NAMALWA (cell line): ENCODE data around the gene MROH8.
"Not testable (repeated sequence)": the region's sequence is repeated elsewhere in the genome, so short reads cannot be mapped to it uniquely, and the experiment has no call there.

Source experiments
- DNase-seq: peaks from one replicate; pipeline ENCODE4 v3.0.0-alpha.2; 2015; ENCODE audit warnings: low spot score

MROH8 gene

DNA sequence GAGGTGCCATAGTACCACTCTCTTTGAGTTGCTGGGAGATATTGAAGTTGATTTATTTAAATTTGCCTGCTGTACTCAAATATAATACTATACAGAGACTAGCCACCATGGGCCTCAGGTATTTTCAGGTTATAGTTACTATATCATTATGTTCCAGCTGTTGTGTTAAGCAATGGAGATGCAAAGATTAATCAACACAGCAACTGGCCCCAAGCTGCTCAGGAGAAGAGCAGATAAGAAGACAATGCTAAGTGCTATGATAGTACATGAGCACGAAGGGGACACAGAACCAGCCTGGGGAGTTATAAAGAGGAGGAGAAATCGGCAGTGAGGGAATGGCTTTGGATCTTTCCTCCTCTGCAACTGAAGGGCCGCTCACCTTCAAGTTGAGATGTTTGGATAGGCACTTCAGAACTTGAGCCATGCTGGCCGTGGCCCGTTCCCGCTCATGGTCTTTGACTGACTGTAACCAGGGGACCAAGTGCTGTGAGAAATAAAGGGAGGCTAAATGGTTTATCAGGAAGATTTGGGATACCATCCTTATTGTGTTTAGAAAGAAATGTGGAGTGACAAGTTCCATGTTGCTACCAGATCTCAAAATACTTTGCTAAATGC is 24.6 kb downstream of the MROH8 start:
- no peak for DNase-seq

DNA sequence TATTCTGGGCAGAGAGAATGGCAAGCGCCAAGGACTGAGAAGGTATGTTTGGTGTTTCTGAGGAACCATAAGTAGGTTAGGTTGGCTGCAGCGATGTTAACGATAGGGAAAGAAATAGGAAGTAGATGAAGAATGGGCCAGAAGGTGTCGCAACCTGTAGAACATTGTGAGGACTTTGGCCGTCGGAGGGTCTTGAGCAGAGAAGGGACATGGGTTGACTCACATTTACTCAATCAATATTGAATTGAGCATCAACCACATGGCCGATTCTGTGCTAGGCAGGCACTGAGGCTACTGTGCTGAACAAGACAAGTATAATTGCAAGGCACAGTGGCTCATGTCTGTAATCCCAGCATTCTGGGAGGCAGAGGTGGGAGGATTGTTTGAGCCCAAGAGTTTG is 27.1 kb downstream of the MROH8 start:
- no peak for DNase-seq

DNA sequence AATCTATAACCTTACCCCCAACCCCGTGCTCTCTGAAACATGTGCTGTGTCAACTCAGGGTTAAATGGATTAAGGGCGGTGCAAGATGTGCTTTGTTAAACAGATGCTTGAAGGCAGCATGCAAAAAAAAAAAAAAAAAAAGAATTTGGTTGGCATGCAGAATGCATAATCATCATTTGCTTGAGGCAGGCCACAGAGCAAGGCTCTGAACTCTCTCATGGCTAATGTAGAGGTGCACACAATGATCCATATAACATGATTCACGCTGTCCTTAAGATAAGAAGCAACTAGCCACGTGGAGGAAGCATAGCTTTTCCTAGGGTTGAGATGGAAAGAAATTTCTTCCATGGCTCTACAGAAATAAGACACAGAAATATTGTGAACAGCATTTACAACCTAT is 27.8 kb downstream of the MROH8 start:
- no peak for DNase-seq

DNA sequence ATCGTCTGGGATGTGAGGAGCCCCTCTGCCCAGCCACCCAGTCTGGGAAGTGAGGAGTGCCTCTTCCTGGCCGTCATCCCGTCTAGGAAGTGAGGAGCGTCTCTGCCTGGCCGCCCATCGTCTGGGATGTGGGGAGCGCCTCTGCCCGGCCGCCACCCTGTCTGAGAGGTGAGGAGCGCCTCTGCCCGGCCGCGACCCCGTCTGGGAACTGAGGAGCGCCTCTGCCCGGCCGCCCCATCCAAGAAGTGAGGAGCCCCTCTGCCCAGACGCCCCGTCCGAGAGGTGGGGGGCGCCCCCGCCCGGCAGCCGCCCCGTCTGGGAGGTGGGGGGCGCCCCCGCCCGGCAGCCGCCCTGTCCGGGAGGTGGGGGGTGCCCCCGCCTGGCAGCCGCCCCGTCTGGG is 28.5 kb downstream of the MROH8 start:
- DNase-seq: not testable (repeated sequence)

DNA sequence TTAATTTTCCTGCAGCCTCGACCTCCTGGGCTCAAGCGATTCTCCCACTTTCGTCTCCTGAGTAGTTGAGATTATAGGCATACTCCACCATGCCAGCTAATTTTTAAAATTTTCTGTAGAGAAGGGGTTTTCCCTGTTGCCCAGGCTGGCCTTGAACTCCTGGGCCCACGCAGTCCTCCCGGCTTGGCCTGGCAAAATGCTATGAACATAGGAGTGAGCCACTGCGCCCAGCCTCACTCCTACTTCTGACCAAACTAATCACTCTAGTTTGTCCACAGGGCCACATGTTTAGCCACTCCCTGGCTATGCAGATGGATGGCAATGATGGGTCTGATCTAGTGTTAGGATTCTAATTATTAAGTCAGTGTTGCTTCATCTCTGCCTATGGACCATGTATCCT is 32.1 kb downstream of the MROH8 start:
- no peak for DNase-seq

DNA sequence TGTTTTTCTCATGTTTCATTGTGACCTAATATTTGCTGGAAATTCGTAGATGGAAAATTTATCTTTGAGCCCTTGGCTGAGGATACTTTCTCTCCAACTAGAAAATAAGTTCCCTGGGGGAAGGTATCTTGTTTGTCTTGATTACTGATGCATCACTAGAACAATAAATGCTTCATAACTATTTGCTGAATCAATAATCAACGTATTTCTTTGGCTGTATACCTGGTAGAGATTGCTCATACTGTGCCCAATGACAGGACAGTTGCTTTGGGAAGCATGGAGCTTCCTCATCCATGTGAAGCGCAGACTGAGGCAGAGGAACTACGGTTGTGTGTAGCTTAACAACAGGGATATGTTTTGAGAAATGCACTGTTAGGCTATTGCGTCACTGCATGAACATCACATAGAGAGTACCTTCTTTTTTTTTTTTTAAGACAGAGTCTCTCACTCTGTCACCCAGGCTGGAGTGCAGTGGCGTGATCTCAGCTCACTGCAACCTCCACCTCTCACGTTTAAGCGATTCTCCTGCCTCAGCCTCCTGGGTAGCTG is 34.4 kb downstream of the MROH8 start:
- no peak for DNase-seq

DNA sequence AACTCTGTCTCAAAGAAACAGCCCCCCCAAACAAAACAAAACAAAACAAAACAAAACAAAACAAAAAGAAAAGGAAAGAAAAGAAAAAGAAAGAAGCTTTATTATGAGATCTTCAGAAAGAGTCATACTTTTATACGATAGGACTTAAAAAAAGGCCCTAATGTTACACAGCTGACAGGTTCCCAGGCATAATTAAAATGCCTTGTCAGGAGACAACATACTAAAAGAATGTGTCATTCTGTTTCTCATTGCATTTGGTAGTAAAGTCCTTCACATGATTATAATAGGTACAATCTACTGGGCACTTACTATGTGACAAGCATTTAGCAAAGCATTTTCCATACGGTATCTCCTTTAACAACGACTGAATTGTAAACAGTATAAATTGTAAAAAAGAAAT is 36.6 kb downstream of the MROH8 start:
- no peak for DNase-seq

DNA sequence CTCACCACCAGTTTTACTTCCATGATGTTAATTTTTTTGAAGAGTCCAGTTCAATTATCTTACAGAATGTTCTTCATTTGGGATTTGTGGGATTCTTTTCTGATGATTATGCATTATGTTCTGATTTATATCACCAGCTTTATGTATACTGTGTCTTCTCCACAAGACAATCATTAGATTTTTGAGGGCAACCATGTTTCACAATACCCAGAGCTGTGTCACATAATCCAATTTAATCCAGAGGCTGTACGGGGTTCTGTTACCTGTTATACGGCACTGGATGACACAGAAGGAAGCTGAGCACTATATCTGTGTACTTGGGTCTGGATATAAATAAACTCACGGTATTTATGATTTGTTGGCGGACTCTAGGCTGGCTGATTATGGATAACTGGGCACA is 41.8 kb downstream of the MROH8 start:
- no peak for DNase-seq

DNA sequence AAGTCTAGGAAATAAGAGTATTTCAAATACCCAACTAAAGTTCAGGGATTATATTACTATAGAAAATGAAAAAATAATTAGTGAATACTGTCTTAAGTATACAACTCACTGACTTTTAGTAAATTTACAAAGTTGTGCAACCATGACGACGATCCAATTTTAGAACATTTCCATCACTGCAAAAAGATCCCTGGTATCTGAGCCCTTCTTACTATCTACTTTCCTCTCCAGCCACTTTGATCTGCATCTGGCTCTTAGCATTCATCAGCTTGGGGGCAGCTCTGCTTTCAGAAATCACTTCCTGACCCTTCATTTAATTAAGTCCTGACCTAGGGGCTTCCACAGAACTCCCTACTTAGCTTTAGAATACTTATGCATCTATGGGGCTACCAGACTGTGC is 45.4 kb downstream of the MROH8 start:
- no peak for DNase-seq

DNA sequence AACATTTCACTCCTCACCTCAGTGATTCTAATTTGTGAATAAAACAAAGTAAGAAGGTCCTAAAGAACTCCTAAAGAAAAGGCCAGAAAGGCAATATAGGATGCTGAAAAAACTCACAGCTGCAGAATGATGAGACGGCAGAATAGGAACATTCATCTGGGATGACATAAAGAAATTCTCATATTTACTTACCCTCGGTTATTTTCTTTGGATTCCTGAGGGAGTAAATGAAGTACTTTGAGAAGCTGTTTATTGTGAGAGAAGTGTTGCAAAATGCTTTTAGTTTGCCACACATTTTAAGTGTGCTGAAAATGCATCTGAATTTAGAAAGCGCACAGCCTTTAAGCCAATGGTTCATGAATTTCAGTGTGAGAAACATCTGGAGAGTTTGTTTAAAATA is 47.9 kb downstream of the MROH8 start:
- no peak for DNase-seq

DNA sequence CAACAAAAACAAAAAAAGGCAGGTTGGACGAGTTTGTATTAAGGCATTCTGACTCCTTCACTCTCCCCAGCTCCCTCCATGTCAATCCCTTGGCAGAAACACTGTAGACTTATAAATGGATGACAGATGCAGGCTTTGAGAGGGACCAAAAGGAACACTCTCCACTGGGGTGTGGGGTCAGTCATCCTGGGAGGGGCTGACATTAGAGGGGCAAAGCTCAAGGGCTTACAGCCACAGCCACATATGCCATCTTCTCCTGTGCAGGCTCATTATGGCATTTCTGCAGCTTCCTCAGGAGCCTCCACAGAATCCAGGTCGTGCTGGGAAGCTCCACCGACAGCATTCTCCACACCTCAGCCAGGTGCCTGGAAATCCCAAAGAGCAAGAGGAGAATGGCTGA is 50.5 kb downstream of the MROH8 start:
- no peak for DNase-seq

DNA sequence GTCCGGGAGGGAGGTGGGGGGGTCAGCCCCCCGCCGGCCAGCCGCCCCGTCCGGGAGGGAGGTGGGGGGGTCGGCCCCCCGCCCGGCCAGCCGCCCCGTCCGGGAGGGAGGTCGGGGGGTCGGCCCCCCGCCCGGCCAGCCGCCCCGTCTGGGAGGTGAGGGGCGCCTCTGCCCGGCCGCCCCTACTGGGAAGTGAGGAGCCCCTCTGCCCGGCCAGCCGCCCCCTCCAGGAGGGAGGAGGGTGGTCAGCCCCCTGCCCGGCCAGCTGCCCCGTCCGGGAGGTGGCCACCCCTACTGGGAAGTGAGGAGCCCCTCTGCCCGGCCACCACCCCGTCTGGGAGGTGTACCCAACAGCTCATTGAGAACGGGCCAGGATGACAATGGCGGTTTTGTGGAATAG is 53.1 kb downstream of the MROH8 start:
- not testable (repeated sequence) for DNase-seq

DNA sequence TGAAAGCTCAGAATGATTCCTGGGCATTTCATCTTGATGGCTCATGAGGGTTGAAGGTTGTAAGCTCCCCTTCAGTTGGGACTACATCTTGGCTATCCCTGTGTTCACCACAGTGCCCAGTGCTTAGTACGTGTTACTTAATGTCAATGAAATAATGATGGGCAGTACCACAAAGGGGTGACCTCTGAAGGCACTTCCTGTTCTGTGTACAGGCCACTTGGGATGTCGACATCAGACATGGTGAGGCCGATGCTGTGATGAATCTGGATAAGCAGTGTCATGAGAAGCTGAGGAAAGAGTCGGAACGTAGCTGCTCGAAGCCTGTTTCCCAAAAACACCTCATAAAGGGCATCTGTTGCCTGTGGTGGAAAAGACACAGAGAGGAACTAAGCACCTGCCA is 55.9 kb downstream of the MROH8 start:
- no peak for DNase-seq

DNA sequence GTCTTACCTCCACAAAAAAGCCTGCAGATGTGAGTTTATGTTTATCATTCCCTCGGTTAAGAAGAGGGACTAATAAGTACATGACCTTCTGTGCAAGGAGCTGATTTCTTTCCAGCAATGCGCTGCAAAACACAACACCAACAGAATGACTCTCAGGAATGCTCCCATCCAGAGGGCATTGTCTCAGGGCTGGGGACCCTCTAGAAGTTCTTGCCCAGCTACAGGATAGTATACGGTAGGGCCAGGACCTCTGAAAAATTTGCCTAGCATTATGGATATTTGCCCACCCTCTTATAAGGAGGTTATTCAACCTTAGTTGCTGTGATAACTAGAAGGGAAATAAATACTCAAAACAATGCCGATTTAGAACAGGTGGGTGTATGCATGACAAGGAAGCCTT is 58.9 kb downstream of the MROH8 start:
- no peak for DNase-seq

DNA sequence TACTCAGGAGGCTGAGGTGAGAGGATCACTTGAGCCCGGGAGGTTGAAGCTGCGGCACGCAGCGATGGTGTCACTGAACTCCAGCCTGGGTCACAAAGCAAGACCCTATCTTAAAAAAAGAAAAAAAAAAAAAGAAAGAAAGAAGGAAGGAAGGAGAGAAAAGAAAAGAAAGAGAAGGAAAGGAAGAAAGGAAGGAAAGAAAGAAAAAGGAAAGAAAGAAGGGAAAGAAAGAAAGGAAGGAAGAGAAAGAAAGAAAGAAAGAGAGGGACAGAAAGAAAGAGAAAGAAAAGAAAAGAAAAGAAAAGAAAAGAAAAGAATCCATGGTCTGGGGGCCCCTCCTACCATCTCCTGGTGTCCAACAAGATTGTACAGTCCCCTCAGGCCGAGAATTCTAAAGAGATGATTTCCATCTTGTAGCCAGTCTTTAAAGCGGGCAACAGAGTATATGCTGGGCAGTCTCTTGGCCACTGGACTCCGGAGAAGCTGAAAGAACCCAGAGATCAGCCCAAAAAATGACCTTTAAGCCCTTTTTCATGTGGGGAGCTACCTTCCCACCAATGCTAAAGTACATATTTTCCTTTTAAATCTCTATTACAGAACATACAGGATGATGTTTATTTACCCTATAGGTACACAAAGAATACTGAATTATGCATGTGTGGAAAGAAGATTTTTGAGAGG is 59.9 kb downstream of the MROH8 start:
- no peak for DNase-seq

DNA sequence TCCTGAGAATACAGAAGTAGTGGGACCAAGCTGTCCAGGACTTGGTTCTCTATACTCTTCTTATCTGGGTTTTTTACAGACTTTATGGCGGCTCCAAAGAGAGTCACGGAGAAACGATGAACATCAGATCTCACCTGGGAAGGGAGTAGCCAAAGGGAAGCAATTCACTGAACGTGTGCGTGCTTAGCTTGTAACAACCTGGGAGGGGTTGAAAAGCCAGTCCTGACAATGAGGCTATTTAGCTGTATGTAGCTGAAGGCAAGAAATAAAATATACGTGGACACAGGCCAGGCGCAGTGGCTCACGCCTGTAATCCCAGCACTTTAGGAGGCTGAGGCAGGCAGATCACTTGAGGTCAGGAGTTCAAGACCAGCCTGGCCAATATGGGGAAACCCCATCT is 65.3 kb downstream of the MROH8 start:
- DNase-seq: no peak

DNA sequence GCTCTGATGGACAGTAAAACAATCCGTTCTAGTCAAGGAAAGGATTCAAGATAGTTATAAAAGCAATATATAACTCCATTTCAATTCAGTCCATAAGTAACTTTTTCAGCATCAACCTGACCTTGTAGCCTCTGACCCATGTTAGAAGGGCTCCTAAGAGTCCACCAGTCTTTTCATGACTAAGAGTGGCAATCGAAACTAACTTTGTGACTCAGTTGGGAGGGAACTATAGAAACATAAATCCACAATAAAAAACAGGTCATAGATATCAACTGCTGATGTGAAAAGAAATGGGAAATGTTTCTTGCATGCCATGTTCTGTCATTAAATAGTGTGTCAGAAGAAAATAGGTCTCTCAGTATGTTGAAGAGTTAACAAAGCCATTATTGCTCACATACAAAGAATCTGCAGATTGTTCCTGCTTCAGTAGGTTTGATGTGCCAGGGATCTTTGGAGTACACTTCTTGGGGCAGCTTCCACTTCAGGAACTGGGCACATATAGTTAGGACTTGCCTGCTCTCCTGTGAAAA is 67.4 kb downstream of the MROH8 start:
- no peak for DNase-seq

DNA sequence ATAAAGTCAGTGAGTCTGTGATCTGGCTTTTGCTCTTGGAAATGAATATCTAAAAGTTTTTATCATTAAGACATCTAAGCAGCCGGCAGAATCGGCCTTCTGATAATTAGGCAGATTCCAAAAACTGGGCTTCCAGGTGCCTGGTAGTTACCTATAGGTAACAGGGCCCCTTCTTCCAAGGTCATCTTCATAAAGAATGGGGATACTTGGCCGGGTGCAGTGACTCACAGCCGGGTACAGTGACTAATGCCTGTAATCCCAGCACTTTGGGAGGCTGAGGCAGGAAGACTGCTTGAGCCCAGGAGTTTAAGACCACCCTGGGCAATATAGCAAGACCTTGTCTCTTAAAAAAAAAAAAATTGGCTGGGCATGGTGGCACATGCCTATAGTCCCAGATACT is 70.7 kb downstream of the MROH8 start:
- no peak for DNase-seq

DNA sequence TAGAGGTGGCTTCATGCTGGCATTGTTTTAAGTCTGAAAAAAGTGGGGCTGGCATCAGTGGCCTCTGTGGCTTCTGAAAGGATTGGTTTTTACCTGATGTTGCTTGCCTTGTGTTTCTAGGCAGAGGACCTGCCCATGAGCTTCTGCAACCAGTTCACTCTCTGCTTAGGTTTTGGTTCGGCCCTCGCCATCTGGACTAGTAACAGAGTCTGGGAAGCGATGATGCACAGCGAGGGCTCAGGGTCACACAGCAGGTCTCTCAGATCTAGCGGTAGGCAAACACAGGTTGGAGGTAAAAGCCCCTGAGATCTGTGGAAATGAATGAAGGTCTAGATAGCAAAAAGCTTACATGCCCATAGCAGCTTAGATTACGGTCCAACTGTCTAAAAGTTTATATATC is 76.8 kb downstream of the MROH8 start:
- DNase-seq: peak; percentile 16

DNA sequence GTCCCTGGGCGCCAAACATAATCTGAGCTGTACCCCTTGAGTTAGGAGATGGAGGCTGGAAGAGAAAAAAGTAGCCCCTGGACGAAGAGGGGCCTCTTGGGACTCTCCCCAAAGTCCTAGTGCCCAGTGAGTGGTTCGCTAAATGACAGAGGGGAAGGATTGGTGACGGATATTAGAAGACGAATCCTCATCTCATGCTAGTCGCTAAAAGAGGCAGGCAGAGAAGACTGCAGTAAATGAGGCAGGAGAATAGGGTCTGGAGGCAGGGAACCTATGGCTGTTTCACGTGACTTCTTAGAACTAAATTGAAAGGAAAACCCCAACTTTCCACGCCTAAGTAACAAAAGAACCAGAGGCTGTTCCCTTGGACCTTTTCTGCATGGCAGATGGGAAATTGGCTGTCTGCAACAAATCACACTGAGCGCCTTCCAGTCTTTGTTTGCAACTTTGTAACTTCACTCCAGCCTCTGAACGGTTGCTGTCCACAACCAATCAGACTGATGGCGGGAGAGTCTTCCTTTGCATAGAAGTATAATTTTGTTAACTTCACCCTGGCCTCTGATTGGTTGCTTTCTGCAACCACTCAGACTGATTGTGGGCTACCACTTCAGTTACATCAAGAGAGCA is 82.8 kb downstream of the MROH8 start:
- DNase-seq: peak; percentile 55

DNA sequence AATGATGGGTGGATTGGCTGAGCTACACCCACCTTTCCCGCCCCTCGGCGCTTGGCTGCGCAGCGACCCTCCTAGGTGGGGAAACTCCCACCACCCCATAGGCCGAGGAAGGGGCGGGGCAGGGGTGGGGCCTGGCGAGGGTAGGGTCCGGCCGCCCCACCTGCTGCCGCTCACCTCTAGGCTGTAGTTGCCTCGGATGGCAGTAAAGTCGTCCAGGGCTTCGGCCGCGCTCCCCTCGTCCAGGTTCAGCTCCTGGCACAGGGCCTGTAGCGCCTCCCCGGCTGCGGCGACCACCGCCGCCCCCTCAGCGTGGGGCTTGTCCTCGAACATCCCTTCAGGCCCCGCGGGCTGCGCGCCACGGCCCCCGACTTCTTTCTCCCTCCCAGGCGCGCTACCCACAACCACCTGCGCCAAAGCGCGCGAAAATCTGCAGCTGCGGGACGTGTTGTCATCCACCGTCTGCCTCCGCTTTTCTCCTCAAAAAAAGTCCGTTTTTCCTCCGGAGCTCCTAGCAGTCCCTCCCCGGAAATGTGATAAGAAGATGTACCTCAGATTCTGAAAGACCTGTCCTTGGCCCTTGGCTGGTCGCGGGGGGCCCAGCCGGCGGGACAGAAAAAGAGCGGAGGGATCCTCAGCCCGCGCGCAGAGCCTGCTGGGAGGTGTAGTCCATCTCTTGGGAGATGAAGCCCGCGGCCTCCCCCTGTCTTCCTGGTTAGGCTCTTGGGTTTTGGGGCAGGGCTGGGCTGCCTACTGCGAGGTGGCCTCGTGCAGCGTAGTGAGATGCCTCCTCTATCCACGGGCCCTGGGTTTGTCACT is 83.5 kb downstream of the MROH8 start, which contains the start of gene RBL1:
TSS of gene RBL1 (minus strand) at position 399 of the 816 bp plus-strand sequence. CDS start at position 330, 69 bp downstream.
- peak; percentile 93 for DNase-seq

DNA sequence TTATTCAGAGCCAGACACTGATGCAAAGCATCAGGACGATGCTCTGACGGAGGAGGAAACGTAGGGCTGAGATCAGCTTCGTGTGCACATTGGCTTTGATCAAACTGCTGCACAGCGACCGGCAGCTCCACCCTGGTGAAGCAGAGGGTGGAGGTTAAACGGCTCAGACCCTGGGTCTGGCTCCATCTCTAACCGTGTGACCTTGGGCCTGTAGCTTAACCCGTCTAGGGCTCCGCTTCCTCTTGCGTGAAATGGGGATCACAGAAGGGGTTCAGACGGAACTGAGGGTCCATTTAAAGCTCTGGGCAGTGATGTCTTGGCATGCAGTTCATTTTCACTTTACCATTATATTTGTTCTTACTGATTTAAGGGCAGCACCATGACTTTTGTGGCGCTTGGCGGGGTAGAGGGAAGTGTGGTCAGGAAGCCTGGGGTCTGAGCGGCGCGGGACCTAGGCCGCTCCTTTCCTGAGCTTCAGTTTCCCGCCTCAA is 84.2 kb downstream of the MROH8 start:
- peak; percentile 77 for DNase-seq
